ENCODE results near the gene VOPP1. TPM values are rescaled to one million over a fixed set of nuclear protein-coding genes. Genes with fewer than 3 reads are reported as not detected.

Gene VOPP1
- total RNA-seq, 2 experiments from 2014 or later: 32.6 to 34.7 TPM

DNA sequence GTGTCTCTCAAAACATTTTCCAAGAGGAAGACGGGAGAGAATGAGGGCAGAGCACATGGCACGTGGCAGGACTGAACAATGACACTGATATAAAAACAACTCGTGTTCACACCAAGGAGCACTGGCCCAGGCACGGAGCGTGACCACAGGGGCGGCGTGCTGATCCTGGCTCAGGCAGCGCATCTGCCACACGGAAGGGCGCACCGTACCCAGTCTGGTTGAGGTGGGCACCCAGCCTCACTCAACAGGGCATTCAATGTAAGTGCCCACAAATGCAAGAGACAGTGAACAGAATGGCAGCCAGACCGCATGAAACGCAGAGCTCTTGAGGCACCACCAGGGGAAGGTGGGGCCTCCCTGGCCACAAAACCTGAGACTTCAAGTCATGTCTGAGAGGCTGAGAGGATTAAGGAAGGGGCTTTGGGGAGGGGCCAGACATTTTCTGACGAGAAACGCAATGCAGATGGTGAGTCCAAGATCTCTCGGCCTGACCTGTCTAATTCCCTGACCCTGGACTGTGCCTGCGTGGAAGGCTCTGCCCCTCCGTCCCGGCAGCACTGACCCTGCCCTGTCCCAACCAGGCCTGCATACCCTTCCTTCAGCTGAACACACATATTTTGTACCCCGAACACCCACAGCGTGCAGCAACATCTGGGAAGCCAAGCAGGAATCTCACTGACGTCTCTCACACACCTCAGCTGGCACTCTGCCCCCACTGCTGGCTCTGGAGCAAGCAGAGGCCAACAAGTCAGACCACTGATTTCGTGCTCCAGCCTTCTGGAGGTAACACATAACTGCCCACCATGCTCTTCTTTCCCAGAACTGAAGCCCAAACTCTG is 35.5 kb downstream of the VOPP1 start:
- ATAC-seq (no peak), DNase-seq (peak; percentile 34)
- CTCF ChIA-PET: interaction anchor here (4.3 kb wide), 1 partner anchor 36 kb away, joined by 21 read pairs; the partner anchor contains the start of gene VOPP1
- H3K4me3 Mint-ChIP-seq: peak overlapping the region; percentile 3
- H3K4me1 Mint-ChIP-seq (ENCODE audit: low read depth): peaks cover 78% of the 10 kb centered on the region
- intact Hi-C loops (cut with micrococcal nuclease): no loop called here
- peaks cover 8% of the 10 kb centered on the region for H3K36me3 Mint-ChIP-seq (ENCODE audit: low read depth)
- POLR2A ChIA-PET: interaction anchor here (1.5 to 7.8 kb wide), 2 partner anchors 18 to 33 kb away, joined by 4 to 163 read pairs; partner anchors contain the start of gene VOPP1
- H3K9me3 Mint-ChIP-seq: no peaks in the 10 kb centered on the region
- peak overlapping the region; percentile 2 for H3K27ac Mint-ChIP-seq
- no peaks in the 10 kb centered on the region for H3K27me3 Mint-ChIP-seq
- TF ChIP-seq, protein P1, sequence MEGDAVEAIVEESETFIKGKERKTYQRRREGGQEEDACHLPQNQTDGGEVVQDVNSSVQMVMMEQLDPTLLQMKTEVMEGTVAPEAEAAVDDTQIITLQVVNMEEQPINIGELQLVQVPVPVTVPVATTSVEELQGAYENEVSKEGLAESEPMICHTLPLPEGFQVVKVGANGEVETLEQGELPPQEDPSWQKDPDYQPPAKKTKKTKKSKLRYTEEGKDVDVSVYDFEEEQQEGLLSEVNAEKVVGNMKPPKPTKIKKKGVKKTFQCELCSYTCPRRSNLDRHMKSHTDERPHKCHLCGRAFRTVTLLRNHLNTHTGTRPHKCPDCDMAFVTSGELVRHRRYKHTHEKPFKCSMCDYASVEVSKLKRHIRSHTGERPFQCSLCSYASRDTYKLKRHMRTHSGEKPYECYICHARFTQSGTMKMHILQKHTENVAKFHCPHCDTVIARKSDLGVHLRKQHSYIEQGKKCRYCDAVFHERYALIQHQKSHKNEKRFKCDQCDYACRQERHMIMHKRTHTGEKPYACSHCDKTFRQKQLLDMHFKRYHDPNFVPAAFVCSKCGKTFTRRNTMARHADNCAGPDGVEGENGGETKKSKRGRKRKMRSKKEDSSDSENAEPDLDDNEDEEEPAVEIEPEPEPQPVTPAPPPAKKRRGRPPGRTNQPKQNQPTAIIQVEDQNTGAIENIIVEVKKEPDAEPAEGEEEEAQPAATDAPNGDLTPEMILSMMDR (IDR thresholded peaks at IDR 0.05): peak; percentile 18

DNA sequence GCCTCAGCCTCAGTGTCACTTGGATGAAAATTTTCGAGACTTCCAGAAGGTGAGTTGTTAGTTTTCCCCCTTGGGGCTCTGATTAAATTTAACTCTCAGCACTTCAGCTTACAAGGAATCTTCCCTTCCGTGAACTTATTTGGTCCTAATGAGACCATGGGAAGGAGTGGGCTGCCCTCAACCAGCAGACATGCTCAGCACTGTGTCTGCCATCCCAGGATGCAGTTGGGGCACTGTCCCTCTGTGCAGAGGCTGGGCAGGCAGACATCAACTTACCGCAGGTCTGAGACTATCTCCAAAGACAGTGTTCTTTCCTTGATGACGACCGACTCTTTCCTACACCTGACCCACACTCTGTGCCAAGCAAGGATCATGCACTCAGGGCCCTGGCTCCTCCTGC is 36.7 kb downstream of the VOPP1 start:
- ATAC-seq (no peak), DNase-seq (no peak)
- H3K36me3 Mint-ChIP-seq (ENCODE audit: low read depth): peaks cover 15% of the 10 kb centered on the region
- H3K27ac Mint-ChIP-seq: peak overlapping the region; percentile 95
- intact Hi-C loops (cut with micrococcal nuclease): loop anchor here (2.0 kb wide), 1 partner anchor 21 kb away; no protein-coding TSS in a partner anchor
- no peaks in the 10 kb centered on the region for H3K27me3 Mint-ChIP-seq
- TF ChIP-seq, protein P1 (IDR thresholded peaks at IDR 0.05): no peak
- POLR2A ChIA-PET: interaction anchor here (1.0 to 7.8 kb wide), 4 partner anchors 13 to 34 kb away, joined by 3 to 163 read pairs (median 9); partner anchors contain the start of gene VOPP1
- no peaks in the 10 kb centered on the region for H3K9me3 Mint-ChIP-seq
- H3K4me1 Mint-ChIP-seq (ENCODE audit: low read depth): peaks cover 86% of the 10 kb centered on the region
- peak overlapping the region; percentile 55 for H3K4me3 Mint-ChIP-seq
- CTCF ChIA-PET: interaction anchor here (2.0 to 4.3 kb wide), 3 partner anchors 11 to 37 kb away, joined by 10 to 21 read pairs (median 14); partner anchors contain the start of gene VOPP1

DNA sequence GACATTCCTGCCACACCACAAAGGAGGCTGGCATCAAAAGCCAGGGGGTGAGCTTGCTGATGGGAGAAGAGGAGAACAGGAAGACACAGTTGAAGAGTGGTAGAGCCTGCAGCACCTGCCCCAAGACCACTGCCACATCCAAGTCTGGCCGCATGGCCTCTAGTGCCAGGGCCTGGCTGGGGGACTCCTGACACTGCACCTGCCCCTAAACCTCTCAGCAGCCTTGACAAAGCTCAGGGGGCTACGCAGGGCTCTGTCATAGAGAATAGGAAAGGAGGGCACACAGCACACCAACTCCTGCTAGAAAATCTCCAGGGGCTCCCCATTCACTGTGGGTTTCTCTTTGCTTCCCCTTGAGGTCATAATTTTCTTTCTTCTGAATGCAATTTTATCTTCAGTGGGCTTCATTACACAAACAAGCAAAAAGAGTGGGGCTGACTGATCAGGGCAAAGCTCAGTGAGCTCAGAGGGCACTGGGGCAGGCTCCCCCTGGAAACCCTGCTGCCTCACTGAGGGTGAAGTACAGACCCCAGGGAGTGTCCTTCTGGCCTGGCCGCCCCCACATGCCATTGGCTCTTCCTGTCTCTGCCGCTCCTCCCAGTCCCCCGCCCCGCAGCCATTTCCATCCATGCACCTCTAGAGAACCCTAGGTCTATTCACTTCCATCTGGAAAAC is 37.2 kb downstream of the VOPP1 start:
- Mint-ChIP-seq H3K27ac (peak overlapping the region; percentile 95), H3K27me3 (no peaks in the 10 kb centered on the region), H3K36me3 (ENCODE audit: low read depth) (peaks cover 12% of the 10 kb centered on the region), H3K9me3 (no peaks in the 10 kb centered on the region), H3K4me3 (peak overlapping the region; percentile 55), H3K4me1 (ENCODE audit: low read depth) (peaks cover 89% of the 10 kb centered on the region)
- TF ChIP-seq, protein P1 (IDR thresholded peaks at IDR 0.05): no peak
- intact Hi-C loops (cut with micrococcal nuclease): loop anchor here (1.0 to 2.0 kb wide), 2 partner anchors 22 to 36 kb away; no protein-coding TSS in a partner anchor
- DNase-seq (peak; percentile 31), ATAC-seq (no peak)
- ChIA-PET CTCF (interaction anchor here (0.8 to 4.3 kb wide), 12 partner anchors 11 to 226 kb away, joined by 3 to 21 read pairs (median 4); partner anchors contain the start of gene VOPP1), POLR2A (interaction anchor here (0.8 to 7.8 kb wide), 11 partner anchors 9 to 499 kb away, joined by 3 to 163 read pairs (median 6); partner anchors contain the start of gene VOPP1)

DNA sequence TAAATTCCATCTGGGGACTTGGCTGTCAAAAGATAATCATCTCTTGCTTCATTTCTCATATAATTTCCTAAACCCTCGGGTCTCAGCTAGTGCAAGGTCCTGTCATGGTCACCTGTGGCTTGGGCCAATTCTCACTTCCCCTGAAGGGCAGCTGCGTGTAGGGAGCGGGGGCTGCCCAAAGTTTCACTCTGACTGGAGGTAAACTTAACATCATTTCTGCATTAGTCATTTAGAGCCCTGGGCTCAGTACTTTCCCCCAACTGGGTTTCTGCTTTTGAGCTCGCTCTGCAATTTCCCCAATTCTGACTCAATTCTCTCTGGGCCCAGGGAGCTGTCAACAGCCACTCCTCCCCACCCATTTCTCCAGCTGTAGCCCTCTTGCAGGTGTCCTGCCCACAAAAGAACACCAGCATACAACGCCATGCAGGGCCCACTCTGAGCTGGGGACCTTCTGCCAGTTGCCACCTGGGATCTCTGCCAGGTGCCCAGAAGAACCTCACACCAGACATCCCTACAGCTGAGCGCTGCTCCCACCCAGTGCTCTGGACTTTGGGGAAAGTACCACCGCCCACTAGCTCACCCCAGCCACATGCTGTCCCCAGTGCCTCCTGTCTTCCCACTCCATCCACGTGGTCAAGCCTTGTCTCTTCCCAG is 37.9 kb downstream of the VOPP1 start:
- intact Hi-C loops (cut with micrococcal nuclease): loop anchor here (1.0 to 2.0 kb wide), 2 partner anchors 22 to 37 kb away; no protein-coding TSS in a partner anchor
- peak; percentile 91 for DNase-seq
- ChIA-PET POLR2A (interaction anchor here (0.7 to 7.8 kb wide), 16 partner anchors 10 to 564 kb away, joined by 3 to 163 read pairs (median 4); partner anchors contain the start of gene VOPP1), CTCF (interaction anchor here (0.8 to 4.3 kb wide), 13 partner anchors 10 to 225 kb away, joined by 3 to 21 read pairs (median 4); partner anchors contain the start of gene VOPP1)
- peaks cover 92% of the 10 kb centered on the region for H3K4me1 Mint-ChIP-seq (ENCODE audit: low read depth)
- peak overlapping the region; percentile 95 for H3K27ac Mint-ChIP-seq
- peak; percentile 65 for ATAC-seq
- peak overlapping the region; percentile 43 for H3K4me3 Mint-ChIP-seq
- TF ChIP-seq, protein P1 (IDR thresholded peaks at IDR 0.05): no peak
- peaks cover 12% of the 10 kb centered on the region for H3K36me3 Mint-ChIP-seq (ENCODE audit: low read depth)
- no peaks in the 10 kb centered on the region for H3K27me3 Mint-ChIP-seq
- H3K9me3 Mint-ChIP-seq: no peaks in the 10 kb centered on the region
